ENCODE measurements around the gene AIF1.

Gene AIF1

GRCh38 chr6:31620586-31621319 is 5.7 kb downstream of the AIF1 start, which contains the start of gene PRRC2A:
Gene PRRC2A, plus strand, starts transcription at chr6:31620715. Its CDS starts 2,075 bp downstream, at chr6:31622790.
- in situ Hi-C loops (cut with HindIII; ENCODE audit: low sequenced_read_pairs), result no loop called here

- in situ Hi-C loops (cut with HindIII; ENCODE audit: low sequenced_read_pairs), result no loop called here
Observed at GRCh38 chr6:31621320-31621939, 6.4 kb downstream of the AIF1 start.

- in situ Hi-C loops (cut with HindIII; ENCODE audit: low sequenced_read_pairs), result no loop called here
Observed at GRCh38 chr6:31621991-31622390, 7.0 kb downstream of the AIF1 start.

GRCh38 chr6:31622684-31623091 is 7.7 kb downstream of the AIF1 start:
- in situ Hi-C loops (cut with HindIII; ENCODE audit: low sequenced_read_pairs), result no loop called here

GRCh38 chr6:31624070-31624469 is 9.0 kb downstream of the AIF1 start:
- in situ Hi-C loops (cut with HindIII; ENCODE audit: low sequenced_read_pairs), result no loop called here

- in situ Hi-C loops (cut with HindIII; ENCODE audit: low sequenced_read_pairs), result no loop called here
Observed at GRCh38 chr6:31626952-31627351, 11.9 kb downstream of the AIF1 start.

GRCh38 chr6:31627690-31628287 is 12.8 kb downstream of the AIF1 start:
- in situ Hi-C loops (cut with HindIII; ENCODE audit: low sequenced_read_pairs), result no loop called here

GRCh38 chr6:31629014-31629413 is 14.0 kb downstream of the AIF1 start:
- in situ Hi-C loops (cut with HindIII; ENCODE audit: low sequenced_read_pairs), result no loop called here

- in situ Hi-C loops (cut with HindIII; ENCODE audit: low sequenced_read_pairs), result no loop called here
Observed at GRCh38 chr6:31630177-31630934, 15.3 kb downstream of the AIF1 start.

GRCh38 chr6:31631209-31631608 is 16.2 kb downstream of the AIF1 start:
- in situ Hi-C loops (cut with HindIII; ENCODE audit: low sequenced_read_pairs), result no loop called here

GRCh38 chr6:31631681-31632278 is 16.7 kb downstream of the AIF1 start:
- in situ Hi-C loops (cut with HindIII; ENCODE audit: low sequenced_read_pairs), result no loop called here

GRCh38 chr6:31632279-31632946 is 17.4 kb downstream of the AIF1 start:
- in situ Hi-C loops (cut with HindIII; ENCODE audit: low sequenced_read_pairs), result no loop called here

- in situ Hi-C loops (cut with HindIII; ENCODE audit: low sequenced_read_pairs), result no loop called here
Observed at GRCh38 chr6:31633447-31633846, 18.4 kb downstream of the AIF1 start.

GRCh38 chr6:31634131-31634530 is 19.1 kb downstream of the AIF1 start:
- in situ Hi-C loops (cut with HindIII; ENCODE audit: low sequenced_read_pairs), result no loop called here

- in situ Hi-C loops (cut with HindIII; ENCODE audit: low sequenced_read_pairs), result no loop called here
Observed at GRCh38 chr6:31634969-31635575, 20.0 kb downstream of the AIF1 start.

- in situ Hi-C loops (cut with HindIII; ENCODE audit: low sequenced_read_pairs), result no loop called here
Observed at GRCh38 chr6:31636698-31637596, 21.9 kb downstream of the AIF1 start.

GRCh38 chr6:31639043-31639442 is 24.0 kb downstream of the AIF1 start:
- in situ Hi-C loops (cut with HindIII; ENCODE audit: low sequenced_read_pairs), result no loop called here

GRCh38 chr6:31639449-31639861 is 24.4 kb downstream of the AIF1 start:
- in situ Hi-C loops (cut with HindIII; ENCODE audit: low sequenced_read_pairs), result no loop called here

- in situ Hi-C loops (cut with HindIII; ENCODE audit: low sequenced_read_pairs), result no loop called here
Observed at GRCh38 chr6:31640612-31641011, 25.6 kb downstream of the AIF1 start.

Data from DLD1 (cell line).